Measurements from ENCODE around the gene GNA14. TPM values are rescaled to one million over a fixed set of nuclear protein-coding genes. Genes with fewer than 3 reads are reported as not detected.

Gene GNA14
- total and polyA plus RNA-seq, 2 of the 8 experiments (the other 6 are each of a cell fraction or from before 2014, with no cell fraction given): 3.4 to 6.3 TPM

DNA sequence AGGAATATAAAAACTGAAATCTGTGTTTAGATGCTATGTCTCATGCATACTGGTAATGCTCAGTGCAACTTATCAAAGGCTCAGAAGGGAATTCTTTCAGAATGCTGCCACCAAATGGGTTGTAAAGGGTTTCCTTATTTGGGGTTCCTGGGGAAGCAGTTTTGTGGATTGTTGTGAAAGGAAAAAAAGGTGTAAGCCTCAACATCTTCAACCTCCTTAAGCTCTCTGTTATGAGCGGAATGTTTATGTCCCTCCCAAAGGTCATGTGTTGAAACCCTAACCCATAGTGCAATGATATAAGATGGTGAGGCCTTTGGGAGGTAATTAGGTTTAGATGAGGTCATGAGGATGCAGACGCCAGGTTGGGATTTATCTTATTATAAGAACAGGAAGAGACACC lies 41.6 kb downstream of the GNA14 start:
- Histone ChIP-seq H3K9me3 (ENCODE audit: insufficient read depth in 2 of 2, low read depth in 1 of 2, low read length in 1 of 2) (peaks cover 0 to 4% of the 10 kb centered on the region in 2 experiments; a peak in 1 of 4 replicates), H2AK5ac (ENCODE audit: low read depth, low read length) (no peak overlapping the region), H3K4ac (replicated peaks; ENCODE audit: insufficient read length, low read depth, low read length) (no peak overlapping the region), H3K18ac (ENCODE audit: extremely low read depth, low read length) (no peak overlapping the region), H3K14ac (ENCODE audit: insufficient read length) (no peak overlapping the region), H3K79me1 (ENCODE audit: low read depth, low read length) (no peaks in the 10 kb centered on the region), H3K36me3 (ENCODE audit: control insufficient read depth in 2 of 4, insufficient read depth in 4 of 4, low read length in 3 of 4) (no peaks in the 10 kb centered on the region), H4K20me1 (replicated peaks in 1 of 2; ENCODE audit: control insufficient read depth in 1 of 2, insufficient read depth in 2 of 2, low read length in 2 of 2) (no peaks in the 10 kb centered on the region), H2BK120ac (replicated peaks; ENCODE audit: low read depth, low read length) (no peak overlapping the region), H3K23me2 (ENCODE audit: low read depth, low read length) (no peaks in the 10 kb centered on the region), H2BK12ac (ENCODE audit: low read depth, low read length) (no peak overlapping the region), H4K91ac (replicated peaks; ENCODE audit: insufficient read length, low read length) (no peak overlapping the region), H2AFZ (ENCODE audit: low read length) (no peak overlapping the region), H3K4me1 (replicated peaks in 1 of 4; ENCODE audit: control insufficient read depth in 3 of 4, insufficient read depth in 4 of 4, low read length in 3 of 4) (peaks cover 0 to 18% (median 1%) of the 10 kb centered on the region in 4 experiments; a peak in 4 of 7 replicates), H3K4me3 (ENCODE audit: extremely low read depth in 1 of 4, insufficient read depth in 2 of 4, low read depth in 3 of 4, low read length in 4 of 4) (no peak overlapping the region), H3K23ac (ENCODE audit: insufficient read length) (no peak overlapping the region), H2BK5ac (ENCODE audit: low read depth, low read length) (no peak overlapping the region), H3K79me2 (ENCODE audit: control insufficient read depth in 1 of 2, insufficient read depth in 2 of 2, low read length in 2 of 2) (no peaks in the 10 kb centered on the region), H3K27me3 (replicated peaks in 1 of 4; ENCODE audit: control insufficient read depth in 3 of 4, extremely low read depth in 1 of 4, insufficient read depth in 3 of 4, low read length in 3 of 4) (no peaks in the 10 kb centered on the region), H4K8ac (ENCODE audit: extremely low read depth, insufficient read depth, low read length) (no peak overlapping the region), H2BK15ac (ENCODE audit: low read length) (no peak overlapping the region), H3K4me2 (ENCODE audit: insufficient read depth in 1 of 2, low read depth in 2 of 2, low read length in 2 of 2) (no peak overlapping the region), H4K5ac (ENCODE audit: insufficient read length, low read depth, low read length) (no peak overlapping the region), H3K56ac (replicated peaks; ENCODE audit: insufficient read length, low read depth, low read length) (no peak overlapping the region), H2BK20ac (ENCODE audit: low read length) (no peak overlapping the region), H3K27ac (ENCODE audit: low read depth, low read length) (no peak overlapping the region), H3K9ac (replicated peaks in 1 of 4; ENCODE audit: extremely low read depth in 1 of 4, low read depth in 3 of 4, low read length in 3 of 4) (no peak overlapping the region)
- TF ChIP-seq SRF (IDR thresholded peaks at IDR 0.05; ENCODE audit: low read depth, low read length) (peak; percentile 50; the same call in 1 of the 2 replicates), KDM1A (IDR thresholded peaks at IDR 0.05; ENCODE audit: borderline replicate concordance, low read length) (no peak), JUND (IDR thresholded peaks at IDR 0.05; ENCODE audit: low read length) (no peak)
- no peak for FAIRE-seq
- 62% methylated on average over 2 of the region's 2 CpGs; no CpG with 5 or more reads in 1 of the 2 experiments for WGBS, 2 experiments (ENCODE audit: extremely low coverage in 1 of 2, insufficient coverage in 1 of 2, insufficient read length in 1 of 2, insufficient replicate concordance in 2 of 2, low coverage in 1 of 2, low lambda C conversion rate in 2 of 2, missing lambda C conversion rate in 1 of 2)
- CTCF ChIA-PET (ENCODE audit: partially characterized antibody): no interaction called here
- POLR2A ChIA-PET (ENCODE audit: partially characterized antibody): no interaction called here
- no peak for DNase-seq (ENCODE audit: low read depth in 1 of 2, low spot score in 2 of 2)

All from H1 (cell line).